GM19043 (cell line): Measurements from ENCODE around the gene CLCN6.

Experiments used
- ATAC-seq: cut with Tn5 transposase; IDR thresholded peaks from one replicate; pipeline ENCODE4 v1.9.1; 2021; ENCODE audit warnings: low read depth; ENCODE audit not compliant: unreplicated experiment

Gene CLCN6, protein sequence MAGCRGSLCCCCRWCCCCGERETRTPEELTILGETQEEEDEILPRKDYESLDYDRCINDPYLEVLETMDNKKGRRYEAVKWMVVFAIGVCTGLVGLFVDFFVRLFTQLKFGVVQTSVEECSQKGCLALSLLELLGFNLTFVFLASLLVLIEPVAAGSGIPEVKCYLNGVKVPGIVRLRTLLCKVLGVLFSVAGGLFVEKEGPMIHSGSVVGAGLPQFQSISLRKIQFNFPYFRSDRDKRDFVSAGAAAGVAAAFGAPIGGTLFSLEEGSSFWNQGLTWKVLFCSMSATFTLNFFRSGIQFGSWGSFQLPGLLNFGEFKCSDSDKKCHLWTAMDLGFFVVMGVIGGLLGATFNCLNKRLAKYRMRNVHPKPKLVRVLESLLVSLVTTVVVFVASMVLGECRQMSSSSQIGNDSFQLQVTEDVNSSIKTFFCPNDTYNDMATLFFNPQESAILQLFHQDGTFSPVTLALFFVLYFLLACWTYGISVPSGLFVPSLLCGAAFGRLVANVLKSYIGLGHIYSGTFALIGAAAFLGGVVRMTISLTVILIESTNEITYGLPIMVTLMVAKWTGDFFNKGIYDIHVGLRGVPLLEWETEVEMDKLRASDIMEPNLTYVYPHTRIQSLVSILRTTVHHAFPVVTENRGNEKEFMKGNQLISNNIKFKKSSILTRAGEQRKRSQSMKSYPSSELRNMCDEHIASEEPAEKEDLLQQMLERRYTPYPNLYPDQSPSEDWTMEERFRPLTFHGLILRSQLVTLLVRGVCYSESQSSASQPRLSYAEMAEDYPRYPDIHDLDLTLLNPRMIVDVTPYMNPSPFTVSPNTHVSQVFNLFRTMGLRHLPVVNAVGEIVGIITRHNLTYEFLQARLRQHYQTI

DNA sequence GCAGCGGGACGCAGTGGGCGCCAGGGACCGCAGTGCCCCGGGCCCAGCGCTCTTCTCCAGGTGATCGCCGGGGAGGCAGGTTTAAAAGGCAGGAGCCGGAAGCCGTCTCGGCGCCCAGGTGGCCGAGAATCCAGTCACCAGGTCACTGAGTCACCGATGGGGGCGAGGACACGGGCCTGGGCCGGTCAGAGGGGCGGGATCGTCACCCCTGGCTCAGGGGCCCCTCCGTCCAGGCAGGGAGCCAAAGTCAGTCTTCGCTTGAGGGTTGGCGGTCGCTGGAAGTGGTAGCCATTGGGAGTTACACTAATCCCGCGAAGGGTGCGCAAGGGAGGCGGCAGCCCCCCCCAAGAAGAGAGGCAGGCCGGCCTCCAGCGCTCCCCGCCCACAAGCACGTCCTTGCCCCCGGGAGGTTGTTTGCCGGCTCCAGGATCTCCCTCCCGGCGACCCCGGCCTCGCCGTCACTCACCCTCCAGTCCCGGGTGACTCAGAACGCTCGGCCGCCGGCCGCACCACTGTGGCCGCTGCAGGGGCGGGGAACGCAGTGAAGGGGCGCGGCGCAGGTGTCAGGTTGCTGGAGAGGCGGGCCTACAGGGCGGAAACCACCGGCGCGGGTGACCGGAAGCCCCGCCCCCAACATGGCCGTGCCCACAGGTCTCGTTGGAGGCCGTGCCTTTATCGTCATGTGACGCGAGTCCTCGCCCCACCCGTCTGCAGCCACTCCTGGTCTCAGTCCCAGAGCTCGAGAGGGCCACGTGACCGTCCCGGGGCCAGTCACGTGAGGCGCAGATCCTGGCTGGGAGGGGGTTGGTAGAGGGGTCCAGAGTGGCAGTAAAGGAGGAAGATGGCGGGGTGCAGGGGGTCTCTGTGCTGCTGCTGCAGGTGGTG lies at the start of gene CLCN6, which contains the start of gene MTHFR:
Gene CLCN6, plus strand, starts transcription at position 770 of the 885 bp plus-strand sequence. Its CDS starts 72 bp downstream, at position 842.
Gene MTHFR, minus strand, starts transcription at position 543 of the 885 bp plus-strand sequence. CDS start 2,848 bp downstream, outside the sequence.
- peak; percentile 76 for ATAC-seq

DNA sequence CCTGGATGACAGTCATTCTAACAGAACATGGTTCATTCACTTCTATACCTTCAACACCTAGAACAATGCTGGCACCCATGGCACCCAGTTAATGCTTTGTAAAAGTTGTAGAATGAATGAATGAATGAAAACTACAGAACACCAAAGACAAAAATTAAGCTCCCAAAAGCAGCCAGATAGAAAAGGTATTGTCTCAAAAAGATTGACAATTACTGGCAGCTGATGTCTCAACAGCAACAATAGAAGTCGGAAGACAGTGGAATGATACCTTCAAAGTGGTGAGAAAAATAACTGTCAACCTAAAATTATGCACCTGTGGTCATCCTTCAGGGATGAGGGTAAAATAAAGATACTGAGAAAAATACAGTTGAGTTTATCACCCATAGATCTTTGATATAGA lies 48.9 kb upstream of the CLCN6 start:
- no peak for ATAC-seq

DNA sequence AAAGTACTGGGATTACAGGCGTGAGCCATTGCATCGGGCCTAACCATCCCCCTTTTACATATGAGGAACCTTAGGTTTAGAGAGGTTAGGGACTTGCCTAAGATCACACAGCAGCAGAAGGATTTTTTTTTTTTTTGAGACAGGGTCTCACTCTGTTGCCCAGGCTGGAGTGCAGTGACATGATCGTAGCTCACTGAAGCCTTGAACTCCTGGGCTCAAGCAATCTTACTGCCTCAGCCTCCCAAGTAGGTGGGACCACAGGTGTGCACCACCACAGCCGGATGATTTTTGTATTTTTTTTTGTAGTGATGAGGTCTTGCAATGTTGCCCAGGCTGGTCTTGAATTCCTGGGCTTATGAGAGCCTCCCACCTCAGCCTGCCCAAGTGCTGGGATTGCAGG lies 46.2 kb upstream of the CLCN6 start:
- ATAC-seq: no peak

DNA sequence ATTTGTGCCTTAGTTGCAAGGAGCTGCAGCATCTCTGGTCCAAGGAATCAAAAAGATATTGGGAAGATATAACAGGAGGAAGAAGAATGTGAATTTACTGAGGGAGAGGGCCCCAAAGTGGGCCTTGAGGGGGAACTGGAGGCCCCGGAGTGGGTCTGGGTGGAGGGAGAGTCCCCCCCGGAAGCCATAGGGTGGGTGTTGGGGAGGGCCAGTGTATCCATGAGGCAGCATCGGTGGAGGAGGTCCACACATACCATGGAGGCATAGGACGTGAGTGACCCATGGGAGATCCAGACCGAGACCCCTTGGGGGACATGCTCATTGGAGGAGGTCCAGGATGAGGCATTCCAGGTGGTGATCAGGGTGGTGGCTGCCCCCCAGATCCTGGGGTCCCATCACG lies 44.7 kb upstream of the CLCN6 start:
- ATAC-seq: no peak

DNA sequence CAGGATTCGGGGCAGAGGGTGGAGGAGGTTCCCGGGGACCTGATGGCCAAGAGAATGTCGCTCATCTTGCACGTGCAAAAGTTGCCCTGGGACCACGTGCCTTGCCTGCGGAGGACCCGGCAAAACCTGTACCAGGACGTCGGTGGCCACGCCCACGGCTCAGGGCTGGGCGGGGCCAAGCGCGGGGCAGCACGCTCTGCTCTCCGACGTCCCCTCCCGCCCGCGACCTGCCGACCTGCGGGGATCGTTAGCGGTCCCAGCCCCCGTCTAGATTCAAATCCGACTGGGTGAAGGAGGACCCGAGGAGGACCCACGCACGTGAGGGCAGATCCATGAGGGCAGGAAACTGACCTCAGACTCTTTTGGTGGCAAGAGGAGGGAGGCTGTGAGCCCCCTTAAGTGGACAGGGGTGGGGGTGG lies 44.0 kb upstream of the CLCN6 start, which contains the start of gene C1orf167:
Gene C1orf167, plus strand, starts transcription at position 206 of the 419 bp plus-strand sequence. CDS start 2,208 bp downstream, outside the sequence.
- no peak for ATAC-seq

DNA sequence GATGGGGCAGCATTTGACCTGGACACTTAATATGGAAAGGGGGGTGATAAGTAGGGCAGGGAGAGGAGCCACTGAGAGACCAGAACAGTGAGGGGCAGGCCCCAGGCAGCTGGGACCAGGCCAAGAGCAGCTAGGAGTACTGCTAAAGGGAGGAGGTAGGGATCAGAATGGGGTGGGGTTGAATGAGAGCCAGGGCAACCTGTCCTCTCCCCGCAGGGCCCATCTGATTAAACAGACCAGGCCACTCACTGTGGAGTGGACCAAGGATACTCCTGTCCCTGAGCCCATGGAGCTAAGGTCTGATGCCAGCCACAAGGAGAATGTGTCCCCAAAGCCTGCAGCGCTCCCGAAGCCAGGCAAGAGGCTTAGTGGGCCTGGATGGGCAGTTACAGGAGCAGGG lies 41.9 kb upstream of the CLCN6 start:
- ATAC-seq: no peak

DNA sequence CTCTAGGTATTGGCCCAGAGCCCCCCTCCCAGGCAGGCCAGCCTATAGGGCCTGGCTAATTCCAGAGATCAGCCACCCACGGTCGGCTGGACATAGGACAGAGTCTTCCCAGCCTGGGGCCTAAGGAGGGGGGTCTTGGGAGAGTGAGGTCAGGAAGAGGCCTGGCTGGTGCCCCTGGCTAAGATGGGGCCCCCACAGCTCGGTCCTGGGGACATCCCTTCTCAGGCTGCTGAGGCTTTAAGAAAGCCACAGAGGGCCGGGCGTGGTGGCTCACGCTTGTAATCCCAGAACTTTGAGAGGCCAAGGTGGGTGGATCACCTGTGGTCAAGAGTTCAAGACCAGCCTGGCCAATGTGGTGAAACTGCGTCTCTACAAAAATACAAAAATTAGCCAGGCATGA lies 41.5 kb upstream of the CLCN6 start:
- no peak for ATAC-seq

DNA sequence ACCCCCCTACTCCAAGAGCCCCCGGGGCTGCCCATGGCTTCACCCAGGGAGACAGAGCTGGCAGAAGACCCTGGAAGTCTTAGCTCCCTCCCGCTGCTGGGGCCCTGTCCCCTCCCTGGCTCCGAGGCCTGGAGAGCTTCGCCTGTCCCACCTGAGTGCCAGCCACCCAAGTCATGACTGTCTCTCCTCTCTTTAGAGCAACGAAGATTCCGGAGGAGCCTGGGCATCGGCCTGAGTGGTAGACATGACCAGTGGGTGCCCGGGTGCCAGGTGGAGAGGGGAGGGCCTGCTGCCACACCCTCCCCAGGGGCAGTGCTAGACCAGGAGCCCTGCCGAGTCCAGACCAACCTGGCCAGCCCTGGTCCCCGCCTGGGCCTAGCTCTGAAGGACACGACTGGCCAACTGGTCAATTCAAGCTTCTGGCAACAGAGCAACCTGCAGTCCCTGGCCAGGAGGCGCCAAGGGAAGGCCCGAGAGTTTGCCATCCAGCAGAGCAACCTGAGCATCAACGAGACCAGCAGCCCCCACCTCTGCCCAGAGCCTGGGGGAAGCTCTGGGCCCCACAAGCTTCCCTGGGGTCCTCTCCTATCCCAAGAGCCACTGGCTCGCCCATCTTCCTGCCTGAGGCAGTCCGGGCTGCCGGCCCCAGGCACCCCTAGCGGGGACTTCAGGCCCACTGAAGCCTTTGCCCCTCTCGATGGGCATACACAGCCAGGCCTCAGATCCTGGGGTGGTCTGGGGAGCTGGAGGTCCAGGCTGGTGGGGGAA lies 40.1 kb upstream of the CLCN6 start:
- no peak for ATAC-seq

DNA sequence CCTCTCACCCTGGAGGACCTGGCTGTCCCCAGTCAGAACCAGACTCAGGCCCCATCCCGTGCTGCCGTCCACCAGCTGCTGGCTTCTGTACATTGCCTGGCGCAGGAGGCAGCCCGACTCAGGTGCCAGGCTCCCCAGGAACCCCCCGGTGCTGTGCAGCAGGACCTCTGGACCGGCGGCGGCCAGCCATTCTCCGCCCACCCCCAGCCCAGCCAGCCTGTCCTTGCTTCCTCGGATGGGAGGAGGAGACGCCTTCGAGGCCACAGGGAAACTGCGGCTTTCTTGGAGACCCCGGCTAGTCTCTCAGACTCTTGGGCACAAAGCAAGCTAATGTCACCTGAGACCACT lies 39.6 kb upstream of the CLCN6 start:
- ATAC-seq: no peak

DNA sequence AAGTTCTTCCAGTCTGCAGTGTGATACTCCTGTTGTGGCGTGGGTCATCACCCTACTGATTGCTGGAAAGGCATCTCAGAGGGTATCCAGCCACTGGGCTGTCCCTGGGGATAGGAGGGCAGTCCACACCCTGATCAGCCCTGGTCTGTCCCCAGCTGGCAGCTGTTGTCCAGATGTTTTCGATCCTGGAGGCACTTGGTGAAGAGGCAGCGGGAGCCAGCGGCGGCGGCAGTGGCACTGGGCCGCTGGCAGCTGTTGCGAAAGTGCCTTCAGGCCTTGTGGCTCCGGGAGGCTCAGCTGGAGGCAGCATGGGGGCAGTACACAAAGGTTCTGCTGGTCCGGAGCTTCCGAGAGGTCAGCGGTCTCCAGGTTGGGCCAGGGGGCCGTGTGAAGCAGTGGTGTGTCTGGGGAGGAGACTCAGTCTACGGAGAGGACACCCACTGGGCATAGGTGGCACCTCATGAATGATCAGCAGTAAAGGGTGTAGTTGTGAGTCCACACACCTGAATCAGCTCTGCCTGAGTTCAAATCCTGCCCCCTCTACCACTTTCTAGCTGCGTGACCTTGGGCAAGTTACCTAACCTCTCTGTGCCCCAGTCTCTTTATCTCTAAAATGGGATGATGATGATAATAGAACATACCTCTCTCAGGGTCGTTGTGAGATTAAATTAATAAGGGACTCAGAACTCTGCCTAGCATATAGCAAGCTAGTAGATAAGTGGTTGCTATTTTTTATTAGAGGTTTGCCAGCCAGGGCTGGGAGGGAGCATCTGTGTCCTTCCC lies 37.9 kb upstream of the CLCN6 start:
- no peak for ATAC-seq

DNA sequence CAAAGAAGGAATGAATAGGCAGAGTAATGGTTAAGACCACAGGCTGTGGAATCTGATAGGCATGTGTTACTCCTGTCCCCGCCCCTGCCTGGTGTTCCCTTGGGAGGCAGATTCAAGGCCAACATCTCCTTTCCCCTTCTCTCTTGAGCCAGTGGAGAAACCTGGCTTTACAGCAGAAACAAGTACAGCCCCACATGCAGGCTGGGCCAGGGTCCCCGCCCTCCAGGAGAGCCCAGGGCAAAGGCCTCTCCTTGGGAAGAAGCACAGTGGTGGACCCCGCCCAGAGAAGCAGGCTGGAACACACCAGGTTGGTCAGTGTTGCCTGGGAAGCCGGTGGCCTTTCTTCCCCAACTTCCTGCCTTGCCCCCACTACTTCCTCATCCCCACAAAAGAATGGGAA lies 37.2 kb upstream of the CLCN6 start:
- ATAC-seq: no peak

DNA sequence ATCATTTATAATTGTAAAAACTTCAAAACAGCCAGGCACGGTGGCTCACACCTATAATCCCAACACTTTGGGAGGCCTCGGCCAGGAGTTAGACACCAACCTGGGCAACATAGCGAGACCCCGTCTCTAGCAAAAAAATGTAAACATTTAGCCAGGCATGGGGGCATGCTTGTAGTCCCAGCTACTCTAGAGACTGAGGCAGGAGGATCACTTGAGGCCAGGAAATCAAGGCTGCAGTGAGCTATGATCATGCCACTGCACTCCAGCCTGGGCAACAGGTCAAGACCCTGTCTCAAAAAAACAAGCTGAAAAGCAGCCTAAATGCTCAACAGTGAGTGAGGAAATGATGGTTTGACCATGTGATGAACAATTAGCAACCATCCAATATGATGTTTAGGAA lies 36.7 kb upstream of the CLCN6 start:
- ATAC-seq: no peak

DNA sequence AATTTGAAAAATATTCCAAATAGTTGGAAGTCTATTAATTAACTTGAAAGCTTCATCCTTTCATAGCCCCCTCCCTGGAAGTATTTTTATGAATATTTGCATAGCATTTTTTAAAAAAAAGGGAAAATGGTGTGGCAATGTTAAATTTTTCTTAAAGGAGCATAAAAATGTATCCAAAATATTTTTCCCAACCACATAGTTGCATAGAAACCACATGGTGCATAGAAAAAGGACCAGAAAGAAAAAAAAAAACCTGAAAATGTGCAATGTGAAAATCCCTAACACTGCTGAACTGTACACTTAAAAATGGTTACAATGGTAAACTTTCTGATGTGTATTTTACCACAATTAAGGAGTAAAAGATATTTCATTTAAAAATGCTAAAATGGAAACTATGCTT lies 36.0 kb upstream of the CLCN6 start:
- ATAC-seq: no peak

DNA sequence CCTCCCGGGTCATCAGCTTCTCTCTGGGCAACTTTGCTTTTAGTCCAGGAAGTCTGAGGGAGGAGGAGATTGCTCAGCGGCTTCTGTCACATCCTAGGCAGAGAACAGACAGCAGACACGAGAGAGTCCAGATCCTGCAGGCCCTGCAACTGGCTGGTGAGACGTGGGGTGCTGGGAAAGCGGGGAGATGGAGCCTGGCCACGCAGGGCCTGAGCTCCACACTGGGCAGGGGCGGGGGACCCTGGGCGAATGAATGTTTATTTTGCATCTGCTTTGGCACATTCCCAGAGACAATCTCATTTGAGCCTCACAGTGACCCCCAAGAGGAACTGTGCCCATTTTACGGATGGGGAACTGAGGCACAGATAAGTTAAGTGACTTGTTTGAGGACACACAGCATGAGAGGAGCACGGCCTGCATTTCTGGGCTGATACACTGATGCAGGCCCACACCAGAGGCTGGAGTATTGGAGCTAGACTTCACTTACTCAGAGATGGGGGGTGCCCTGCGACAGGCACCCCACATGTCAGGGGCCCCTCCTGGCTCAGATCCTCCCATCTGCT lies 34.4 kb upstream of the CLCN6 start:
- ATAC-seq: no peak

DNA sequence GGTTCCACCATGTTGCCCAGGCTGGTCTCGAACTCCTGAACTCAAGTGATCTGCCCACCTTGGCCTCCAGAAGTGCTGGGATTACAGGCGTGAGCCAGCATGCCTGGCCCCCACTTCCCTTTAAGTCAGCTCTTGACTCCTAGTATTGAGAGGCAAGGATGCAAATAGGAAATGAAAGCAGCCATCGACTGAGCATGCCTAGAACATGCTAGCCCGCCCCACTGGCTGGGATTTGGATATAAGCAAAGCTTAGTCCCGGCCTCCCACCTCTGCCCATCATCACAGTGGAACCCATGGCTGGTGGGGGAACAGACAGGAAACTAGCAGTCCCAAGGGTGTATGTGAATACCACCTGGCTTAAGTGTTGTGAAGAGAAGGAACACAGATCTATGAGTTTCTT lies 33.5 kb upstream of the CLCN6 start:
- no peak for ATAC-seq

DNA sequence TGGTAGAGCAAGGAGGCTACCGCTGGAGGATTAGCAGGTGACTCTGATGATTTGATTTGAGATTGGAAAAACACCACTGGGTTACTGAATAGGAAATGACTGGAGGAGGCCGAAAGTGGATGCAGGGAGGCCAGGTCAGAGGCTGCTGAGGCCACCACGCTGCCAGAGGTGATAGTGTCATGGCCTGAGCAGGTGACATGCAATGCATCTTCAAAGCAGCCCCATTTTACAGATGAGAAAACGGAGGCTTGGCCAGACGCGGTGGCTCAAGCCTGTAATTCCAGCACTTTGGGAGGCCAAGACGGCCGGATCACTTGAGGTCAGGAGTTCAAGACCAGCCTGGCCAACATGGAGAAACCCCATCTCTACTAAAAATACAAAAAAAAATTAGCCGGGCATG lies 31.2 kb upstream of the CLCN6 start:
- no peak for ATAC-seq

DNA sequence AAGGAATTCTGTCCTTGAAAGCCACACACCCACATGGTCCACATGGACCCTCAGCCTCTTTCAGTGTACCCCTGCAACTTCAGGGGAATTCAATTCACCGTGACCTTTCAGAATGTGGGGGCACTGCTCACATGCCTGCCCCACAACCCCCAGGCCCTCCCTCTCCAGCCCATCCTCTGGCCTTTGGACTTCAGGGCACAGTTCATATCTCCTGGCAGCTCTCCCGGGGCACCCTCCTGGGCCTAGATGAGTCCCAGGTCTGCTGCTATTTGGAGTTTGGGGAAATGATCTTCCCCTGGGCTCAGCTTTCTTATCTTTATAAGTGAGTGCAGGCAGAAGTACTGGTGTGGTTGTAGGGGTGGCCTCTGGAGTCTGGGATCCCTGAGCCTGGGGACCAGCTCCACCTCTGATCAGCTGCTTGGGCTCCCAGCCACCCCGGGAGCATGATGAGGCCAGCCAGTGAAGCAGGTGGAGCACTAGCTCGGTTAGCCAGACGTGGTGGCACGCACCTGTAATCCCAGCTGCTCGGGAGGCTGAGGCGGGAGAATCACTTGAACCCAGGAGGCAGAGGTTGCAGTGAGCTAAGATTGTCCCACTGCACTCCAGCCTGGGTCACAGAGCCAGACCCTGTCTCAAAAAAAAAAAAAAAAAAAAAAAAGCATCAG lies 28.2 kb upstream of the CLCN6 start:
- no peak for ATAC-seq

DNA sequence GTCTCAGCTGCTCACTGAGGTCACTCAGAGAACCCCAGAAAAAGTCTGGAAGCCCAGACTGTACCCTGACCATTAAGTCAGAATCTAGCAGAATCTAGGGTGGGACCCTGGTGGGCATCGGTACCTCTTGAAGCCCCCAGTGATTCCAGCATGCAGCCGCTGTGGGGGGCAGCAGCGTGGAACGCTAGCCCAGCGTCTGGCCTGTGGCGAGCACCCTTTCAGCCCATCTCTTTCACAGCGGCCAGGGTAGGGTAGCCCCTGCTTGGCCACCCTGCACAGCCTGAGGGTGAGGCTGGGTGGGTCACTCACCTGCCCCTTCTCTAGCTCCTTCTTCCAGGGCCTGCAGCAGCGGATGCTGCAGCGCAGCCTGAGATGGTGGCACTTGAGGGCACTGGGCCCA lies 27.7 kb upstream of the CLCN6 start:
- ATAC-seq: no peak
